Pulmonary artery endothelial cell (primary cell): Measurements from ENCODE around the gene ALX4. TPM values are rescaled to one million over a fixed set of nuclear protein-coding genes. Genes with fewer than 3 reads are reported as not detected.

ENCODE experiments used
- DNase-seq: peaks from one replicate; pipeline ENCODE4 v3.0.0-alpha.2; 2011; ENCODE audit warnings: low read depth, low spot score
- total RNA-seq: library from RNA; depleted of rRNA; stranded (reverse); fragments of >200 nt; gene quantifications from 2 replicates; pipeline ENCODE4 v1.2.3, GENCODE V29; 2014

The ALX4 gene
- total RNA-seq, 1 donor from 2014 or later = not detected

GRCh38 chr11:44300844-44301563, 8.9 kb downstream of the ALX4 start:
- no peak for DNase-seq

GRCh38 chr11:44298862-44299261, 11.1 kb downstream of the ALX4 start:
- no peak for DNase-seq

- no peak for DNase-seq
These were observed 19.7 kb downstream of the ALX4 start for GRCh38 chr11:44290208-44290607.

- DNase-seq = no peak
These were observed 21.8 kb downstream of the ALX4 start for GRCh38 chr11:44288133-44288526.

- DNase-seq = no peak
These were observed 23.0 kb downstream of the ALX4 start for GRCh38 chr11:44286911-44287310.

GRCh38 chr11:44286268-44286880, 23.6 kb downstream of the ALX4 start:
- DNase-seq = no peak

- DNase-seq = no peak
These were observed 24.2 kb downstream of the ALX4 start for GRCh38 chr11:44285756-44286155.

GRCh38 chr11:44282620-44283019, 27.3 kb downstream of the ALX4 start:
- no peak for DNase-seq

GRCh38 chr11:44281151-44281550, 28.8 kb downstream of the ALX4 start:
- no peak for DNase-seq

- DNase-seq = no peak
These were observed 29.7 kb downstream of the ALX4 start for GRCh38 chr11:44280257-44280656.

- DNase-seq = no peak
These were observed 30.5 kb downstream of the ALX4 start for GRCh38 chr11:44279483-44279882.

GRCh38 chr11:44277196-44278090, 32.5 kb downstream of the ALX4 start:
- DNase-seq = no peak

GRCh38 chr11:44275961-44276550, 33.9 kb downstream of the ALX4 start:
- no peak for DNase-seq

- no peak for DNase-seq
These were observed 34.7 kb downstream of the ALX4 start for GRCh38 chr11:44275241-44275640.

- no peak for DNase-seq
These were observed 35.5 kb downstream of the ALX4 start for GRCh38 chr11:44274404-44274803.

- DNase-seq = no peak
These were observed 38.7 kb downstream of the ALX4 start for GRCh38 chr11:44271286-44271685.

GRCh38 chr11:44270403-44271273, 39.3 kb downstream of the ALX4 start:
- no peak for DNase-seq

GRCh38 chr11:44269369-44270351, 40.3 kb downstream of the ALX4 start:
- DNase-seq = peak; percentile 29

GRCh38 chr11:44268614-44269080, 41.3 kb downstream of the ALX4 start:
- no peak for DNase-seq
